Measurements from ENCODE around the gene IL18.
"Not testable (repeated sequence)": the region's sequence is repeated elsewhere in the genome, so short reads cannot be mapped to it uniquely, and the experiment has no call there.

IL18 gene

GRCh38 chr11:112163875-112164685 lies at the start of gene IL18:
Gene IL18, minus strand, starts transcription at chr11:112164094. Its CDS starts 9,041 bp downstream, at chr11:112155053.
- Mint-ChIP-seq H3K4me1 (ENCODE audit: low read depth) (peaks cover 1% of the 10 kb centered on the region), H3K27me3 (peaks cover 31% of the 10 kb centered on the region), H3K36me3 (ENCODE audit: low read depth) (no peaks in the 10 kb centered on the region), H3K9me3 (no peaks in the 10 kb centered on the region), H3K4me3 (no peak within 1 kb of the TSS), H3K27ac (no peak within 1 kb of the TSS)
- DNase-seq = no peak

DNA sequence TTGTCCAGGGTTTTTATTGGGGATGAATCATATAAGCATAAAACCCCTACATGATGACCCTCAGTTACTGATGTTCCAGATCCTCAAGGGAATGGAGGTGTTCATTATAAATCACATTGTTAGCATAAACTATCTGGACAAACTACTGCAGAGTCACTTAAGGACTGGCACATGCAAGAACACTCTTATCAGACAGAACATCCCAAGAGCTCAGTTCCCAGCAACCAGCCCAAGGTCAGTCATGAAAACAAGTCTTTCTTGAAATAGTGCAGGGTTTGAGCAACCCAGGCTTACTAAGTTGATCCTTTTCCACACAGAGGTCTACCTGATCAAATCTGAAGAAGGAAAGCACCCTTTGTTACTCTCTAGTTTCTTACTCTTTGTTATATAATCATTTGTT lies 48.8 kb upstream of the IL18 start:
- DNase-seq = no peak
- peaks cover 7% of the 10 kb centered on the region for H3K27me3 Mint-ChIP-seq
- no peak overlapping the region for H3K27ac Mint-ChIP-seq
- H3K4me1 Mint-ChIP-seq (ENCODE audit: low read depth) = peaks cover 23% of the 10 kb centered on the region
- no peaks in the 10 kb centered on the region for H3K9me3 Mint-ChIP-seq
- H3K4me3 Mint-ChIP-seq = no peak overlapping the region
- no peaks in the 10 kb centered on the region for H3K36me3 Mint-ChIP-seq (ENCODE audit: low read depth)

GRCh38 chr11:112212290-112212689 lies 48.4 kb upstream of the IL18 start:
- Mint-ChIP-seq H3K36me3 (ENCODE audit: low read depth) (no peaks in the 10 kb centered on the region), H3K9me3 (no peaks in the 10 kb centered on the region), H3K27me3 (peaks cover 7% of the 10 kb centered on the region), H3K4me3 (peak overlapping the region; percentile 21), H3K4me1 (ENCODE audit: low read depth) (peaks cover 23% of the 10 kb centered on the region), H3K27ac (no peak overlapping the region)
- no peak for DNase-seq

DNA sequence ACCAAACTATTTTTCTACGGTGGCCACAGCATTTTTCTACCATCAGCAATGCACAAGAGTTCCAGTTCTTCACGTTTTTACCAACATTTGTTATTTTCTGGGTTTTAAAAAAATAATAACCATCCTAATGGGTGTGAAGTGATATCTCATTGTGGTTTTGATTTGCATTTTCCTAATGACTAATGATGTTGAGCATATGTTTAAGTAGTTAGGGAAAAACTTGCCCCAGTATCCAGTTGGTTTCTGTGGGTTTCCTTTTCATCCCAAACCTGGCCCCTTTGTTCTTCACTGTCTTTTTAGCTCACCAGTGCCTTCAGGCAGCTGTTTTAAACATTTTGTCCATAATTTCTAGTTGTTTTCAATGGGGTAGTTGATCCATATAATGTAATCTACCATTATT lies 47.6 kb upstream of the IL18 start:
- H3K4me1 Mint-ChIP-seq (ENCODE audit: low read depth) = peaks cover 23% of the 10 kb centered on the region
- H3K36me3 Mint-ChIP-seq (ENCODE audit: low read depth) = no peaks in the 10 kb centered on the region
- no peaks in the 10 kb centered on the region for H3K9me3 Mint-ChIP-seq
- no peak for DNase-seq
- H3K4me3 Mint-ChIP-seq = peak overlapping the region; percentile 21
- peak overlapping the region; percentile 29 for H3K27ac Mint-ChIP-seq
- peaks cover 7% of the 10 kb centered on the region for H3K27me3 Mint-ChIP-seq

DNA sequence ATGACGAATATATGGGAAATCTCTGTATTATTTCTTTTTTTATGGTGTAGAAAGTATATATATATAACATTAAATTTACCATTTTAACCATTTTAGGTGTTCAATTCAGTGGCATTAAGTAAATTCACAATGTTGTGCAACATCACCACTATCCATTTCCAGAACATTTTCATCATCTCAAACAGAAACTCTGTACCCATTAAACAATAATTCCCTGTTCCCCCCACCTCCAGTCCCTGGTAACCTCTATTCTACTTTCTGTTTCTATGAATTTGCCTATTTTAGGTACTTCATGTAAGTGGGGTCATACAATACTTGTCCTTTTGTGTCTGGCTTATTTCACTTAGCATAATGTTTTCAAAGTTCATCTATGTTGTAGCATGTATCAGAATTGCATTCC lies 47.0 kb upstream of the IL18 start:
- no peak for DNase-seq
- Mint-ChIP-seq H3K9me3 (no peaks in the 10 kb centered on the region), H3K27me3 (peaks cover 7% of the 10 kb centered on the region), H3K4me3 (no peak overlapping the region), H3K36me3 (ENCODE audit: low read depth) (no peaks in the 10 kb centered on the region), H3K4me1 (ENCODE audit: low read depth) (peaks cover 23% of the 10 kb centered on the region), H3K27ac (no peak overlapping the region)

- H3K9me3 Mint-ChIP-seq = no peaks in the 10 kb centered on the region
- H3K4me3 Mint-ChIP-seq = no peak overlapping the region
- H3K36me3 Mint-ChIP-seq (ENCODE audit: low read depth) = no peaks in the 10 kb centered on the region
- H3K27ac Mint-ChIP-seq = no peak overlapping the region
- peaks cover 5% of the 10 kb centered on the region for H3K4me1 Mint-ChIP-seq (ENCODE audit: low read depth)
- DNase-seq = no peak
- H3K27me3 Mint-ChIP-seq = no peaks in the 10 kb centered on the region
Observed at GRCh38 chr11:112206071-112206470, 42.2 kb upstream of the IL18 start.

DNA sequence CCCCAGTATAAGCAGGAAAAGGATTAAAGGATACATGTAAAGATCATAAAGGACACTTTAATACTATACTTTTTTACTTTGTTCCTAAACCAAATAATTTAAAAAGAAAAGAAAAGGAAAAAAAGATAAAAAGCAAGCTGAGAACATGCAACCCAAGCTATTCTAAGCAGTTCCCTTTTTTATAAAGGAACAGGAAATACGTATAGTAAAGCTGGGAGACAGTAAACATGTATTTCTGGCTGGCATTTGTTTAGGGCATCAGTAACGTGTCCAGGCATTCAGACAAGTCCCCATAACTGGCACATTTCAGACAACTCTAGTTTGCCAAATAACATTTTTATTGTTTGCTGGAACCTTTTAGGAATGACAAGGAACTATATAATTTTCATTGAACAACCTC lies 36.4 kb upstream of the IL18 start:
- no peak overlapping the region for H3K4me3 Mint-ChIP-seq
- H3K4me1 Mint-ChIP-seq (ENCODE audit: low read depth) = no peaks in the 10 kb centered on the region
- H3K36me3 Mint-ChIP-seq (ENCODE audit: low read depth) = no peaks in the 10 kb centered on the region
- no peaks in the 10 kb centered on the region for H3K9me3 Mint-ChIP-seq
- DNase-seq = no peak
- no peak overlapping the region for H3K27ac Mint-ChIP-seq
- H3K27me3 Mint-ChIP-seq = no peaks in the 10 kb centered on the region

GRCh38 chr11:112199101-112199500 lies 35.2 kb upstream of the IL18 start:
- H3K4me1 Mint-ChIP-seq (ENCODE audit: low read depth); DNase-seq; H3K27me3 Mint-ChIP-seq; H3K4me3 Mint-ChIP-seq; H3K9me3 Mint-ChIP-seq; H3K27ac Mint-ChIP-seq; H3K36me3 Mint-ChIP-seq (ENCODE audit: low read depth): not testable (repeated sequence)

GRCh38 chr11:112196519-112197087 lies 32.7 kb upstream of the IL18 start:
- DNase-seq = no peak
- Mint-ChIP-seq H3K27me3 (no peaks in the 10 kb centered on the region), H3K27ac (no peak overlapping the region), H3K9me3 (no peaks in the 10 kb centered on the region), H3K36me3 (ENCODE audit: low read depth) (no peaks in the 10 kb centered on the region), H3K4me3 (no peak overlapping the region), H3K4me1 (ENCODE audit: low read depth) (peaks cover 2% of the 10 kb centered on the region)

DNA sequence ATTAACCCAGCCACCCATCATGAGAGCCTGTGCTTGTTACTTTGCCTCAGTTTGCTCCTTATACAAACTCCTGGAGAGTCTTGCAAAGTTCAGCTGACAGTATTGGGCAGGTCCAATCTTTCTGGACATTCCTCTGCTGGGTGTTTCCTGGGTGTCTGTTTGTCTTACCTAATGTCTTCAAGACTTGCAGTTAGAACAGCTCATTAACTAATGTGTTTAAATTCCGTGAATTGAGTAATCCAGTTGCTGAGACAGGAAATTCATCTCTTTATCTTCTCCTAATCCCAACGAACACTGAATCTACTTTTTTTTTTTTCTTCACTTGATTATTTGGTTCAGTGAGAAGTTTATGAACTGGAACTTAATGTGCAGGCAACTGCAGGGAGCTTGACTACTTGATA lies 32.1 kb upstream of the IL18 start:
- no peak overlapping the region for H3K27ac Mint-ChIP-seq
- H3K4me1 Mint-ChIP-seq (ENCODE audit: low read depth) = peaks cover 2% of the 10 kb centered on the region
- no peak for DNase-seq
- no peaks in the 10 kb centered on the region for H3K36me3 Mint-ChIP-seq (ENCODE audit: low read depth)
- H3K4me3 Mint-ChIP-seq = no peak overlapping the region
- no peaks in the 10 kb centered on the region for H3K9me3 Mint-ChIP-seq
- H3K27me3 Mint-ChIP-seq = no peaks in the 10 kb centered on the region

GRCh38 chr11:112195113-112195512 lies 31.2 kb upstream of the IL18 start:
- not testable (repeated sequence) for H3K36me3 Mint-ChIP-seq (ENCODE audit: low read depth); H3K4me3 Mint-ChIP-seq; H3K27ac Mint-ChIP-seq; H3K4me1 Mint-ChIP-seq (ENCODE audit: low read depth); H3K27me3 Mint-ChIP-seq; H3K9me3 Mint-ChIP-seq; DNase-seq

GRCh38 chr11:112186304-112186703 lies 22.4 kb upstream of the IL18 start:
- Mint-ChIP-seq H3K4me1 (ENCODE audit: low read depth) (no peaks in the 10 kb centered on the region), H3K27ac (no peak overlapping the region), H3K27me3 (no peaks in the 10 kb centered on the region), H3K36me3 (ENCODE audit: low read depth) (no peaks in the 10 kb centered on the region), H3K4me3 (no peak overlapping the region), H3K9me3 (no peaks in the 10 kb centered on the region)
- DNase-seq = no peak

DNA sequence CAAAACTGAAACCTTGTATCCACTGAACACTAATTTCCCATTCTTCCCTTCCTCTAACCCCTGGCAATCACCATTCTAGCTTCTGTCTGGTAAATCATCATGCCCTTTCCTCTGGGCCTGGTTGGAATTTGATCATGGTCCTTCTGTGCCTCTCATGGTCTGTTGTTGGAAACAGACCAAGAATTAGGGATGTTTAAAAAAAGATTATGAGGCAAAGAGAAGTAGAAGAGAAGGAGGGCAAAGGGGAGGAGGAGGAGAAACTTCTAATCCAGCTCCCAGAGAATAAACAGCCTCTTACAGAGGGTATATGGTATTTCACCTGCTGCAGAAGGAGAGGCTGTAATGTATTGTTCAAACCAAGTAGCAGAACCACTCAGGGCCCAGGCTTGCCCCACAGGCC lies 22.0 kb upstream of the IL18 start:
- Mint-ChIP-seq H3K4me1 (ENCODE audit: low read depth) (no peaks in the 10 kb centered on the region), H3K27ac (no peak overlapping the region), H3K36me3 (ENCODE audit: low read depth) (no peaks in the 10 kb centered on the region), H3K4me3 (no peak overlapping the region), H3K27me3 (no peaks in the 10 kb centered on the region), H3K9me3 (no peaks in the 10 kb centered on the region)
- no peak for DNase-seq

DNA sequence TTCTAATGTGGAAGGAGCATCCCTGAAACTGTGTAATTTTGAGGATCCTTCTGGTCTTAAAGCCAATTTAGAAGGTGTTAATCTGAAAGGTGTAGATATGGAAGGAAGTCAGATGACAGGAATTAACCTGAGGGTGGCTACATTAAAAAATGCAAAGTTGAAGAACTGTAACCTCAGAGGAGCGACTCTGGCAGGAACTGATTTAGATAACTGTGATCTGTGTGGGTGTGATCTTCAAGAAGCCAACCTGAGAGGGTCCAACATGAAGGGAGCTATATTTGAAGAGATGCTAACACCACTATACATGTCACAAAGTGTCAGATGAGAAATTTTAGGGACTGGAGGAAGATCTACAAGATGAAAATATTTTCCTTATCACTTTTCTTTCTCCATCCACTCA lies 19.0 kb upstream of the IL18 start:
- H3K27ac Mint-ChIP-seq = no peak overlapping the region
- no peak overlapping the region for H3K4me3 Mint-ChIP-seq
- peaks cover 4% of the 10 kb centered on the region for H3K4me1 Mint-ChIP-seq (ENCODE audit: low read depth)
- H3K27me3 Mint-ChIP-seq = peaks cover 11% of the 10 kb centered on the region
- H3K9me3 Mint-ChIP-seq = no peaks in the 10 kb centered on the region
- no peak for DNase-seq
- no peaks in the 10 kb centered on the region for H3K36me3 Mint-ChIP-seq (ENCODE audit: low read depth)

DNA sequence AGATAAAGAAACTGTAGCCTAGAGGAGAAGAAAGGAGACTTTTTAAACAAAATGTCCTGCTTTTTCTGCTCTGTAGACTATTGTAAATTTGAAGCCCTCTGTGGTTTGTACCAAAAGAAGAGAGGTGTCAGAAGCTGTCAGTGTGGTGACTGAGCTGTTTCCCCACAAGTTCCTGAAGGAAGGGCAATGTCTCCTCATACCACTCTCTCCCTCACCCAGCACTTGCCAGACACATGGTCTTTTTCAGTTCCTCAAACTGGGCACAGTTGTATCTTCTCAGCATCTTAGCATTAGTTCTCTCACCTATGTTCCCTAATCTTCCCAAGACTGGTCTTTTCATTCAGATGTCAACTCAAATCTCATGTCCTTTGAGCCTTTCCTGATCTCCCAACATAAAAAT lies 15.7 kb upstream of the IL18 start:
- Mint-ChIP-seq H3K36me3 (ENCODE audit: low read depth) (no peaks in the 10 kb centered on the region), H3K27ac (no peak overlapping the region), H3K4me1 (ENCODE audit: low read depth) (peaks cover 15% of the 10 kb centered on the region), H3K27me3 (peaks cover 32% of the 10 kb centered on the region), H3K4me3 (no peak overlapping the region), H3K9me3 (no peaks in the 10 kb centered on the region)
- DNase-seq = no peak
